ENCODE measurements around the gene INPP5A. TPM values are rescaled to one million over a fixed set of nuclear protein-coding genes. Genes with fewer than 3 reads are reported as not detected.

The INPP5A gene
- total RNA-seq, 2 donors from 2014 or later = 11.0 to 14.9 TPM

- H3K27ac Mint-ChIP-seq = peak overlapping the region; percentile 36
- H3K27me3 Mint-ChIP-seq (ENCODE audit: low read depth) = no peaks in the 10 kb centered on the region
- H3K36me3 Mint-ChIP-seq (ENCODE audit: insufficient read depth in 2 of 2) = peaks cover 0 to 6% of the 10 kb centered on the region in 2 donors
- no peaks in the 10 kb centered on the region for H3K9me3 Mint-ChIP-seq
- H3K4me3 Mint-ChIP-seq = peak overlapping the region; percentile 76 to 97
- DNase-seq (peak; percentile 51 to 71), ATAC-seq (replicated peaks in 1 of 2) (peak; percentile 7 to 18)
- H3K4me1 Mint-ChIP-seq (ENCODE audit: low read depth) = peaks cover 72% of the 10 kb centered on the region
Measured at GRCh38 chr10:132539431-132539839, 1.8 kb downstream of the INPP5A start.

- ATAC-seq (replicated peaks in 1 of 2) = peak; percentile 22 to 37
- peaks cover 76% of the 10 kb centered on the region for H3K4me1 Mint-ChIP-seq (ENCODE audit: low read depth)
Measured at GRCh38 chr10:132539894-132540293, 2.3 kb downstream of the INPP5A start.

GRCh38 chr10:132540456-132540855, 2.9 kb downstream of the INPP5A start:
- Mint-ChIP-seq H3K27ac (peak overlapping the region; percentile 36), H3K36me3 (ENCODE audit: insufficient read depth in 2 of 2) (peaks cover 0 to 6% of the 10 kb centered on the region in 2 donors), H3K9me3 (no peaks in the 10 kb centered on the region), H3K4me3 (peak overlapping the region; percentile 76 to 97), H3K4me1 (ENCODE audit: low read depth) (peaks cover 75% of the 10 kb centered on the region), H3K27me3 (ENCODE audit: low read depth) (no peaks in the 10 kb centered on the region)
- ATAC-seq (replicated peaks in 1 of 2) (no peak), DNase-seq (no peak)

More at GRCh38 chr10:132539894-132540293, 2.3 kb downstream of the INPP5A start:
- H3K36me3 Mint-ChIP-seq (ENCODE audit: insufficient read depth in 2 of 2) = peaks cover 0 to 6% of the 10 kb centered on the region in 2 donors
- peak overlapping the region; percentile 36 for H3K27ac Mint-ChIP-seq
- DNase-seq = peak; percentile 46 to 60
- no peaks in the 10 kb centered on the region for H3K9me3 Mint-ChIP-seq
- peak overlapping the region; percentile 76 to 97 for H3K4me3 Mint-ChIP-seq
- H3K27me3 Mint-ChIP-seq (ENCODE audit: low read depth) = no peaks in the 10 kb centered on the region

GRCh38 chr10:132541129-132541528, 3.5 kb downstream of the INPP5A start:
- peaks cover 74% of the 10 kb centered on the region for H3K4me1 Mint-ChIP-seq (ENCODE audit: low read depth)
- H3K9me3 Mint-ChIP-seq = no peaks in the 10 kb centered on the region
- H3K4me3 Mint-ChIP-seq = peak overlapping the region; percentile 76 to 97
- no peak overlapping the region for H3K27ac Mint-ChIP-seq
- H3K27me3 Mint-ChIP-seq (ENCODE audit: low read depth) = no peaks in the 10 kb centered on the region
- DNase-seq (no peak), ATAC-seq (replicated peaks in 1 of 2) (no peak)
- peaks cover 0 to 6% of the 10 kb centered on the region in 2 donors for H3K36me3 Mint-ChIP-seq (ENCODE audit: insufficient read depth in 2 of 2)

GRCh38 chr10:132541601-132542011, 4.0 kb downstream of the INPP5A start:
- ATAC-seq (replicated peaks in 1 of 2) (no peak), DNase-seq (no peak)
- no peak overlapping the region for H3K27ac Mint-ChIP-seq
- peak overlapping the region; percentile 76 to 97 for H3K4me3 Mint-ChIP-seq
- peaks cover 0 to 6% of the 10 kb centered on the region in 2 donors for H3K36me3 Mint-ChIP-seq (ENCODE audit: insufficient read depth in 2 of 2)
- no peaks in the 10 kb centered on the region for H3K9me3 Mint-ChIP-seq
- H3K27me3 Mint-ChIP-seq (ENCODE audit: low read depth) = no peaks in the 10 kb centered on the region
- H3K4me1 Mint-ChIP-seq (ENCODE audit: low read depth) = peaks cover 72% of the 10 kb centered on the region

GRCh38 chr10:132542086-132542775, 4.6 kb downstream of the INPP5A start:
- peaks cover 0 to 6% of the 10 kb centered on the region in 2 donors for H3K36me3 Mint-ChIP-seq (ENCODE audit: insufficient read depth in 2 of 2)

GRCh38 chr10:132542819-132543218, 5.2 kb downstream of the INPP5A start:
- ATAC-seq (replicated peaks in 1 of 2) (no peak), DNase-seq (no peak)
- no peak overlapping the region for H3K27ac Mint-ChIP-seq
- H3K9me3 Mint-ChIP-seq = no peaks in the 10 kb centered on the region
- peaks cover 83% of the 10 kb centered on the region for H3K4me1 Mint-ChIP-seq (ENCODE audit: low read depth)
- peaks cover 0 to 6% of the 10 kb centered on the region in 2 donors for H3K36me3 Mint-ChIP-seq (ENCODE audit: insufficient read depth in 2 of 2)
- no peaks in the 10 kb centered on the region for H3K27me3 Mint-ChIP-seq (ENCODE audit: low read depth)
- H3K4me3 Mint-ChIP-seq = peak overlapping the region; percentile 3 to 30

More at GRCh38 chr10:132542086-132542775, 4.6 kb downstream of the INPP5A start:
- H3K4me1 Mint-ChIP-seq (ENCODE audit: low read depth) = peaks cover 77% of the 10 kb centered on the region
- DNase-seq = no peak
- H3K9me3 Mint-ChIP-seq = no peaks in the 10 kb centered on the region
- no peak for ATAC-seq (replicated peaks in 1 of 2)
- peak overlapping the region; percentile 76 to 97 for H3K4me3 Mint-ChIP-seq
- no peaks in the 10 kb centered on the region for H3K27me3 Mint-ChIP-seq (ENCODE audit: low read depth)
- H3K27ac Mint-ChIP-seq = no peak overlapping the region

GRCh38 chr10:132543916-132544743, 6.5 kb downstream of the INPP5A start:
- peaks cover 0 to 6% of the 10 kb centered on the region in 2 donors for H3K36me3 Mint-ChIP-seq (ENCODE audit: insufficient read depth in 2 of 2)
- no peaks in the 10 kb centered on the region for H3K9me3 Mint-ChIP-seq
- peak overlapping the region; percentile 81 to 83 for H3K4me3 Mint-ChIP-seq
- peaks cover 80% of the 10 kb centered on the region for H3K4me1 Mint-ChIP-seq (ENCODE audit: low read depth)
- ATAC-seq (replicated peaks in 1 of 2) (no peak), DNase-seq (no peak)
- no peaks in the 10 kb centered on the region for H3K27me3 Mint-ChIP-seq (ENCODE audit: low read depth)
- no peak overlapping the region for H3K27ac Mint-ChIP-seq

GRCh38 chr10:132544744-132545658, 7.4 kb downstream of the INPP5A start:
- no peak overlapping the region for H3K27ac Mint-ChIP-seq
- H3K4me1 Mint-ChIP-seq (ENCODE audit: low read depth) = peaks cover 72% of the 10 kb centered on the region
- no peaks in the 10 kb centered on the region for H3K27me3 Mint-ChIP-seq (ENCODE audit: low read depth)
- no peaks in the 10 kb centered on the region for H3K9me3 Mint-ChIP-seq
- no peak for DNase-seq
- H3K36me3 Mint-ChIP-seq (ENCODE audit: insufficient read depth in 2 of 2) = peaks cover 0 to 6% of the 10 kb centered on the region in 2 donors
- ATAC-seq (replicated peaks in 1 of 2) = peak in 1 of 2 donors; percentile 15
- peak overlapping the region; percentile 81 to 83 for H3K4me3 Mint-ChIP-seq

GRCh38 chr10:132545659-132546367, 8.2 kb downstream of the INPP5A start:
- DNase-seq = no peak
- Mint-ChIP-seq H3K9me3 (no peaks in the 10 kb centered on the region), H3K4me3 (peak overlapping the region; percentile 40 to 50), H3K27me3 (ENCODE audit: low read depth) (no peaks in the 10 kb centered on the region), H3K27ac (no peak overlapping the region), H3K4me1 (ENCODE audit: low read depth) (peaks cover 66% of the 10 kb centered on the region), H3K36me3 (ENCODE audit: insufficient read depth in 2 of 2) (peaks cover 0 to 6% of the 10 kb centered on the region in 2 donors)
- no peak for ATAC-seq (replicated peaks in 1 of 2)

GRCh38 chr10:132546567-132547420, 9.2 kb downstream of the INPP5A start:
- H3K36me3 Mint-ChIP-seq (ENCODE audit: insufficient read depth in 2 of 2) = peaks cover 0 to 4% of the 10 kb centered on the region in 2 donors
- no peak overlapping the region for H3K27ac Mint-ChIP-seq
- DNase-seq (no peak), ATAC-seq (replicated peaks in 1 of 2) (no peak)
- H3K27me3 Mint-ChIP-seq (ENCODE audit: low read depth) = no peaks in the 10 kb centered on the region
- H3K9me3 Mint-ChIP-seq = no peaks in the 10 kb centered on the region
- H3K4me1 Mint-ChIP-seq (ENCODE audit: low read depth) = peaks cover 66% of the 10 kb centered on the region
- peak overlapping the region in 1 of 2 donors; percentile 40 for H3K4me3 Mint-ChIP-seq
